Suprapubic skin (tissue), 4 donors: ENCODE data around the gene CACNA2D3. TPM values are rescaled to one million over a fixed set of nuclear protein-coding genes. Genes with fewer than 3 reads are reported as not detected.

Experiments
- DNase-seq, 2 donors: peaks; one replicate each; pipeline ENCODE4 v3.0.0-alpha.2; 2019; ENCODE audit warnings: low spot score in 2 of 2
- H3K27ac ChIP-seq: fragments of 200-600 bp; sonication (generic); one replicate; pipeline ENCODE4 v1.5.1; 2019
- H3K27me3 ChIP-seq: fragments of 200-600 bp; sonication (generic); one replicate; pipeline ENCODE4 v1.5.1; 2019
- H3K36me3 ChIP-seq: fragments of 200-600 bp; sonication (generic); one replicate; pipeline ENCODE4 v1.5.1; 2019
- H3K4me1 ChIP-seq: fragments of 200-600 bp; sonication (generic); one replicate; pipeline ENCODE4 v1.5.1; 2019
- H3K4me3 ChIP-seq: fragments of 200-600 bp; sonication (generic); one replicate; pipeline ENCODE4 v1.5.1; 2019; ENCODE audit warnings: mild to moderate bottlenecking
- H3K9me3 ChIP-seq: fragments of 200-600 bp; sonication (generic); one replicate; pipeline ENCODE4 v1.5.1; 2019
- EP300 ChIP-seq: sonication (generic); formaldehyde crosslinking; IDR thresholded peaks from one replicate; pipeline ENCODE4 v1.6.1; 2017; ENCODE audit warnings: antibody characterized with exemption
- POLR2A ChIP-seq, 2 donors: fragments of 450-650 bp; IDR thresholded peaks; one replicate each; pipeline ENCODE4 v1.6.1; 2017; ENCODE audit warnings: antibody characterized with exemption in 2 of 2, mild to moderate bottlenecking in 2 of 2, moderate library complexity in 2 of 2
- POLR2AphosphoS5 ChIP-seq, 3 donors: sonication (generic); formaldehyde crosslinking; IDR thresholded peaks; one replicate each; pipeline ENCODE4 v1.6.1; 2017; ENCODE audit warnings: antibody characterized with exemption in 3 of 3
- WGBS: methylation state at CpG from one replicate; pipeline ENCODE4 v1.1.5; 2018; 5-methylcytosine and 5-hydroxymethylcytosine counted together
- total RNA-seq, 4 donors: library from RNA; depleted of rRNA; stranded (reverse); fragments of >200 nt; gene quantifications; one replicate each; pipeline ENCODE4 v1.1.0, GENCODE V29; 2016
- TF ChIP-seq, protein P1 (sequence below), 2 donors: fragments of 200-600 bp in 1 of 2; fragments of 450-650 bp in 1 of 2; sonication (generic) in 1 of 2; IDR thresholded peaks; one replicate each; pipeline ENCODE4 v1.5.1; 2016 to 2019; ENCODE audit warnings: antibody characterized with exemption in 2 of 2, mild to moderate bottlenecking in 1 of 2, moderate library complexity in 1 of 2

The CACNA2D3 gene
- total RNA-seq, 4 donors from 2014 or later: 0.42 to 2.8 (median 0.95) TPM

DNA sequence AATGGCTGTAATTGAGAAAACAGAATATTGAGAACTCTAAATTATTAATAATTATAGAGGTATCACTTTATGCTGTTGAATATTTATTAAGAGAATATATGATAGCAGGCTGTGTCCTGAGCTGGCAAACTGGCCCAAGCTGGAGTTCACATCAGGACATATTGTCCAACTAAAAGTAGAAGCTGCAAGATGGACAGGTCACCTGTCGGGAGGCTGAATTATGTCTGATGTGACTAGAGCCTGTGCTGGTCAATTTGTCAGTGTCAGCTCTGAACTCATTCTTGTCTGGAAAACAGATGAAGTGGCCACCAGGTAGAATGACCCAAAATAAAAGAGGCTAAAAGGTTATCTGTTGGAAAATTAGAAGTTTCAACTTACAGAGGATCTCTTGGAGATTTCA, 413.3 kb downstream of the CACNA2D3 start:
- no peaks in the 10 kb centered on the region for H3K4me1 ChIP-seq
- no peak overlapping the region for H3K4me3 ChIP-seq
- 97% methylated on average over 1 of the region's 1 CpG for WGBS
- TF ChIP-seq, protein P1, sequence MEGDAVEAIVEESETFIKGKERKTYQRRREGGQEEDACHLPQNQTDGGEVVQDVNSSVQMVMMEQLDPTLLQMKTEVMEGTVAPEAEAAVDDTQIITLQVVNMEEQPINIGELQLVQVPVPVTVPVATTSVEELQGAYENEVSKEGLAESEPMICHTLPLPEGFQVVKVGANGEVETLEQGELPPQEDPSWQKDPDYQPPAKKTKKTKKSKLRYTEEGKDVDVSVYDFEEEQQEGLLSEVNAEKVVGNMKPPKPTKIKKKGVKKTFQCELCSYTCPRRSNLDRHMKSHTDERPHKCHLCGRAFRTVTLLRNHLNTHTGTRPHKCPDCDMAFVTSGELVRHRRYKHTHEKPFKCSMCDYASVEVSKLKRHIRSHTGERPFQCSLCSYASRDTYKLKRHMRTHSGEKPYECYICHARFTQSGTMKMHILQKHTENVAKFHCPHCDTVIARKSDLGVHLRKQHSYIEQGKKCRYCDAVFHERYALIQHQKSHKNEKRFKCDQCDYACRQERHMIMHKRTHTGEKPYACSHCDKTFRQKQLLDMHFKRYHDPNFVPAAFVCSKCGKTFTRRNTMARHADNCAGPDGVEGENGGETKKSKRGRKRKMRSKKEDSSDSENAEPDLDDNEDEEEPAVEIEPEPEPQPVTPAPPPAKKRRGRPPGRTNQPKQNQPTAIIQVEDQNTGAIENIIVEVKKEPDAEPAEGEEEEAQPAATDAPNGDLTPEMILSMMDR (IDR thresholded peaks at IDR 0.05): no peak
- TF ChIP-seq POLR2AphosphoS5 (IDR thresholded peaks at IDR 0.05): no peak
- no peak for TF ChIP-seq EP300
- no peak for TF ChIP-seq POLR2A (IDR thresholded peaks at IDR 0.05)
- H3K36me3 ChIP-seq: no peaks in the 10 kb centered on the region
- H3K27ac ChIP-seq: no peak overlapping the region
- DNase-seq: no peak
- no peaks in the 10 kb centered on the region for H3K27me3 ChIP-seq
- H3K9me3 ChIP-seq: no peaks in the 10 kb centered on the region

DNA sequence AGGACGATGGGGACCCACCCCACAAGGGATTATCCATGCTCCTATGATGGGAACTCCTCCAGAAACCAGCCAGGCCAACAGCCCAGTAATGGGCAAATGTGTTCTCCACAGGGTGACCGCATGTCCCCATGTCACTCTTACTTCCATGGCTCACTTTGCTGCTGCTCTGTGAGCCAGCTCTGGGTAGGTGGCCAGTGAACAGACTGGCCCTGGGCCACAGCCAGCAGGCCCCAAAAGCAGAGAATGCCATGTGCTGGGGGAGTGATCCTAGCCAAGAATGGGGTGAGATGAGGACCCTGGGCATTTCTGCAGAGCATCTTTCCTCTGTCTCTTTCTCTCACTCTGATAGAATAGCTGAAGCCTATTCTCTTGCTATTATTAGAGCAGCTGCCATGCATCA, 414.1 kb downstream of the CACNA2D3 start:
- Histone ChIP-seq H3K27me3 (no peaks in the 10 kb centered on the region), H3K4me1 (no peaks in the 10 kb centered on the region), H3K9me3 (no peaks in the 10 kb centered on the region), H3K36me3 (no peaks in the 10 kb centered on the region), H3K4me3 (no peak overlapping the region), H3K27ac (no peak overlapping the region)
- DNase-seq: no peak
- no peak for TF ChIP-seq POLR2A (IDR thresholded peaks at IDR 0.05)
- TF ChIP-seq EP300: no peak
- TF ChIP-seq POLR2AphosphoS5 (IDR thresholded peaks at IDR 0.05): no peak
- TF ChIP-seq, protein P1 (IDR thresholded peaks at IDR 0.05): no peak
- WGBS: 60% methylated on average over 2 of the region's 2 CpGs

DNA sequence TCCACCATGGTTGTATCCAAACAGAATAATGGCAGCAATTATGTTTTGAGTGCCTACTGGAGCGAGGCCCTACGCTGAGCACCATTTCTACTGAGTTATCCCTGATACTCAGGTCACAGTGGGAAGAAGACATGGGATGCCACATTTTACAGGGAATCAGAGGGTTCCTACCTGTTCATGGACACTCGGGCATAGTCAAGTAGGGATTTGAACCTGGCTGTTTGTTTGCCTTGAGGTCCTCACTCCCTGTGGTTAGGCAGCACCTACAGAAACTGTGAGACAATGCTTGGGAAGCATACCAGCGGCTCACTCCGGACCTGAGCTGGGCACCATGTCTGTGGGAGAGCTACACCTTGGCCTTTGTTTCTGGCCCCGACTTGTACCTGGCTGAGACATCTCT, 415.2 kb downstream of the CACNA2D3 start:
- no peaks in the 10 kb centered on the region for H3K4me1 ChIP-seq
- no peak for DNase-seq
- H3K9me3 ChIP-seq: no peaks in the 10 kb centered on the region
- no peak overlapping the region for H3K27ac ChIP-seq
- no peaks in the 10 kb centered on the region for H3K27me3 ChIP-seq
- no peaks in the 10 kb centered on the region for H3K36me3 ChIP-seq
- no peak overlapping the region for H3K4me3 ChIP-seq
- WGBS: 97% methylated on average over 4 of the region's 6 CpGs
- TF ChIP-seq, protein P1 (IDR thresholded peaks at IDR 0.05): no peak
- TF ChIP-seq POLR2AphosphoS5 (IDR thresholded peaks at IDR 0.05) (no peak), EP300 (no peak), POLR2A (IDR thresholded peaks at IDR 0.05) (no peak)

DNA sequence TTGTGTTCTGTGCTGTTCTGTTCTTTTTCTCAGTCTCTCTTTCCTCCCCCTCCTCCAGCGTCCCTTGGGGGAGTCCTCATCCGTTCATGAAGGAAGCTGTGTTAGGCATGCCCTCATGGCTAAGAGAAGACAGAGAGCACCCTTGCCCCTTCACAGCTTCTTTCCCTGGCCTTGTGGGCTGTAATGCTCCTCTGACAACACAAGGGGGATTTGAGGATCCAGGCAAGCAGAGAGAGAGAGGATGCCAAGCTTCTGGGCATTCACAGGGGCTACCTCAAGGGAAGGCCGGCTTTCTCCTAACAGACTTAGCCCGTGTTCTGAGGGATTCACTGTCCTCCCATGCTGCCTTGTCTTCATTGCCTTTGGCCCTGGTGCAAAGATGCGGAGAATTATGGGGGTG, 416.0 kb downstream of the CACNA2D3 start:
- Histone ChIP-seq H3K36me3 (no peaks in the 10 kb centered on the region), H3K9me3 (no peaks in the 10 kb centered on the region), H3K4me3 (no peak overlapping the region), H3K4me1 (no peaks in the 10 kb centered on the region), H3K27ac (no peak overlapping the region), H3K27me3 (no peaks in the 10 kb centered on the region)
- WGBS: 69% methylated on average over 5 of the region's 5 CpGs
- TF ChIP-seq, protein P1 (IDR thresholded peaks at IDR 0.05): no peak
- TF ChIP-seq POLR2AphosphoS5 (IDR thresholded peaks at IDR 0.05): no peak
- no peak for DNase-seq

DNA sequence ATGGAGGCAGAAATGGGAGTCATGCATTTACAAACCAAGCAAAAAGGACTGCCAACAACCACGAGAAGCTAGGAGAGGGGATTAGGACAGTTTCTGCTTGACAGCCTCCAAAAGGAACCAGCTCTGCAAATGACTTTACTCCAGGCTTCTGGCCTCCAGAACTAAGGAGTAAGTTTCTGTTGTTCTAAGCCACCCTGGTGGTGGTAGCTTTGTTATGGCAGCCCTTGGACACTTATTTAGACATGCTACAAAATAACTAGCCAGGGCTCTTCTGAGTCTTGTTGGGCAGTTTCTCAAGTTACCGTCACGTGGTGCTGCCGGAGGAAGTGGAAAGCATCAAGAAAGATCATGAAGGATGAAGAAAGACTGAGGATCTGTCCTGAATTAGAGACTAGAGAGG, 419.0 kb downstream of the CACNA2D3 start:
- no peaks in the 10 kb centered on the region for H3K27me3 ChIP-seq
- H3K36me3 ChIP-seq: no peaks in the 10 kb centered on the region
- H3K4me3 ChIP-seq: no peak overlapping the region
- TF ChIP-seq POLR2AphosphoS5 (IDR thresholded peaks at IDR 0.05) (no peak), POLR2A (IDR thresholded peaks at IDR 0.05) (no peak), EP300 (no peak)
- TF ChIP-seq, protein P1 (IDR thresholded peaks at IDR 0.05): no peak
- H3K9me3 ChIP-seq: no peaks in the 10 kb centered on the region
- no peak for DNase-seq
- H3K4me1 ChIP-seq: no peaks in the 10 kb centered on the region
- no peak overlapping the region for H3K27ac ChIP-seq
- WGBS: 91% methylated on average over 4 of the region's 4 CpGs
